Fibroblast of skin of abdomen (primary cell): ENCODE data around the gene TCN2.
"Not testable (repeated sequence)": the region's sequence is repeated elsewhere in the genome, so short reads cannot be mapped to it uniquely, and the experiment has no call there.

Experiments used
- DNase-seq: peaks from one replicate; pipeline ENCODE4 v3.0.0-alpha.2; 2013

The TCN2 gene

DNA sequence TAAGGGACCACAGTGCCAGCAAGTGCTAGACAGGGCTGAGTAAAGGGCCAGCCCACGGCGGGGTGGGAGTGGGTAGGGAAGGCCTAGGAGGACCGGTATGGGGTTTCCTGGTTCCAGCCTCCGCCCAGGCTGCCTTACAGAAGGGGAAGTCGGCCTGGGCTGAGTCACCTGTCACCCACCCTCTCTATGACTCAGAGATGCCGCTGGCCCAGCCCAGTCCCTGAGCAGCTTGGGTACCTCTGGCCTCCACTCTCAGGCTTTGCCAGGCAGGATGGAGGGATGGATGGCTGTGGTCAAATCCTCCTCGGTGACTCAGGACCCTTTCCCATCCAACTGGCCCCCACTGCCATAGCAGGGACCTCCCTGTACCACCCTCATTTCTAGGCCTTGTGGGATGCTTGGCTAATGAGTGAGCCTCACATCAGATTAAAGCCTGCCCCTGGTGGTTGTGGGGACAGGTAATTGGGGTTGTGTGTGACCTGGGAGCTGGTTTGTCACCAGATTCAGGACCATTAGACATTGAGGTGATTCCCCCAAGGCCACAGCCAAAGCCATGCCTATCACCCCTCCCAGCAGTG lies 42.5 kb downstream of the TCN2 start:
- peak; percentile 61 for DNase-seq

DNA sequence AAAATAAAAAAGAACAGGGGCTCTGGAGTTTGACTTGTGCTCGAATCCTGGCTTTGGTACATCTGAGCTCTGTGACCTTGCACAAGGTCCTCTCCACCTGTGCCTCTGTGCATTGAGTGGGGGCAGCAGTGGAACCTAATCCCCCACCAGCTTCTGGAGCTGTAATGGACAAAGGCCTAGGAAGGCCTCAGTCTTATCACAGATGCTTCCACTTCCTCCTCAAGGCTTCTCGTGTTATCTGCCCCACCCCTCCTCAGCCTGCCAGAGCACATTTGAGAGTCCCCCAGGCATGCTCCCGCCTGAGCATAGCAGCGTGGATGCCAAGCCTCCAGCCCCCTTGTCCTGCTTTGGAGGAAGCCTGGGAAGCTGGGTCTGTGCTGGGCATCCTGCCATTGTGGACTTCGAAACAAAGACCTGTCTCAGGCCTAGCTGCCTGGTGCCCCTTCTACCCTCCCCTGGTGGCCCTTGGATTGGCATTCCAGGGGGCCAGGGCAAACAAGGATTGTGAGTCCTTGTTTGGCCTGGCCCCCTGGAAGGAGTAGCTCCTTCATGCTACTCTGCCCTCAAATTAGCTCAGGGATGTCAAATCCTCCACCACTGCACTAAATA lies 43.6 kb downstream of the TCN2 start:
- no peak for DNase-seq

- no peak for DNase-seq
Measured at GRCh38 chr22:30652852-30653251, 45.9 kb downstream of the TCN2 start.

GRCh38 chr22:30654361-30654760 lies 47.4 kb downstream of the TCN2 start:
- no peak for DNase-seq

DNA sequence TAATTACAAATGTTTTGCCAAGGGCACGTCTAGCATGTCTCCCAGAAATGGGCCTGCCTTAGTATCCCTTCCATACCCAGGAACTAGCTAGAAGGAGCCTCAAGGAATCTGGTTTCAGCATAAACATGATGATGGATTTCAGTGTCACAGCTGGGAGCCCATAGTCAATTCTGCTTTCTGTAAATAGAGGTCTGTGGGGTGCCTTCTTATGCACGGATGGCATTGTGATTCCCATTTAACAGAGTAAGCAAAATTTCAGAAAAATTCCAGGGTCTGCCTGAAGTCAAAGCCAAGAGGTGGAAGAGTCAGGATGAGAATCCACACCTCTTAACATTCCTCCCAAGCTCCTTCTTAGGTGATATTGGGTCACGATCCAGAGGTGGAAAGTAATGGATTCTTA lies 48.6 kb downstream of the TCN2 start:
- no peak for DNase-seq

DNA sequence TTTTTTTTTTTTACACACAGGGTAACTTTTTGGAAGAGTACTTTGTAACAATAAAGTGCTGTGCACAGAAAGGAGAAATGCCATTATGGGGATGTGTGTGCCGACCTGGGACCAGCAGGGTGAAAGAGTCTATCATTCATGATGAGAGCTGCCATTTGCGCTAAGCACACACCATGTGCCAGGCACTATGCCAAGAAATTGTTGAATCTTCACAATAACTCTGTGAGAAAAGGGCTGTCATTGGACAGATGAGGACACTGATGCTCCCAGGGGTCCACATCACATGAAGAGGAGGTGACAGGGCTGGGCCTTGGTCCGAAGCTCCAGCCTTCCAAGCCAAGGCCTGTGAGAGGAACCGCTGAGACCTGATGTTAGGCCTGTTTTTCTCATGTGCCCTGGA lies 55.1 kb downstream of the TCN2 start:
- no peak for DNase-seq

DNA sequence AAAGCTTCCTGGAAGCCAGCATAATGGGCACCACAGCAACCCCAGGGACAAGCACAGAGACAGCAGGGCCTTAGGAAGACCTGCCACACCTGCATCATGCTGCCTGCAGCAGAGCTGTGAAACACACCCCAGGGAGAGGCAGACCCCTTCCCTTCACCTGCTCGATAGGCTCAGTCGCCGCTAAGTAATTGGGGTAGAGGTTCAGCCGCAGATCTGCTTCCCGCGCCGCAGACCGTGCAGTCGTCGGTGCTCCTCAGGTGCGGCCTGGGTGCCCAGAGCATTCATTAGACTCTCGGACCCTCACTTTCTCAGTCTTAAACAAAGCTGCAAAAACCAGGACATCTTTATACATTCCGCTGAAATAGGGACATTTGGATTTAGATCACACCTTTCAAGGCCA lies 57.8 kb downstream of the TCN2 start:
- no peak for DNase-seq

DNA sequence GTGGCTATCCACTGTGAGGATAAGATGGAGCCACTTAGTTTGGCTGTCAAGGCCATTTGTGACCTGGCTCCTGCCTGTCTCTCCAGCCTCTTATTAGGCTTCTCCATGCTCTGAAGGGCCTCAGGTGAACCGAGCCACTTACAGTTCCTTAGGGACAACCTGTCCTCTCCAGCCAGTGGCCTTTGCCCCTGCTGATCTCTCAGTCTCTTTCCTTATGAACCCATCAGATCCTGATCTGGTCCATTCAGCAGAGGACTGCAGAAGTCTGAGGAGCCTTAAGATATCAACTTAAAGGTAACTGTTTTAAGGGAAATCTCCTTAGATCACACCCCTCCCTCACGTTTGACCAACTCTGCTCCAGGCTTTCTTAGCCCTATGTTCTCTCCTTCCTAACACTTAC lies 58.3 kb downstream of the TCN2 start:
- DNase-seq: no peak

- DNase-seq: no peak
Measured at GRCh38 chr22:30665786-30666185, 58.8 kb downstream of the TCN2 start.

- DNase-seq: no peak
Measured at GRCh38 chr22:30667107-30667493, 60.1 kb downstream of the TCN2 start.

DNA sequence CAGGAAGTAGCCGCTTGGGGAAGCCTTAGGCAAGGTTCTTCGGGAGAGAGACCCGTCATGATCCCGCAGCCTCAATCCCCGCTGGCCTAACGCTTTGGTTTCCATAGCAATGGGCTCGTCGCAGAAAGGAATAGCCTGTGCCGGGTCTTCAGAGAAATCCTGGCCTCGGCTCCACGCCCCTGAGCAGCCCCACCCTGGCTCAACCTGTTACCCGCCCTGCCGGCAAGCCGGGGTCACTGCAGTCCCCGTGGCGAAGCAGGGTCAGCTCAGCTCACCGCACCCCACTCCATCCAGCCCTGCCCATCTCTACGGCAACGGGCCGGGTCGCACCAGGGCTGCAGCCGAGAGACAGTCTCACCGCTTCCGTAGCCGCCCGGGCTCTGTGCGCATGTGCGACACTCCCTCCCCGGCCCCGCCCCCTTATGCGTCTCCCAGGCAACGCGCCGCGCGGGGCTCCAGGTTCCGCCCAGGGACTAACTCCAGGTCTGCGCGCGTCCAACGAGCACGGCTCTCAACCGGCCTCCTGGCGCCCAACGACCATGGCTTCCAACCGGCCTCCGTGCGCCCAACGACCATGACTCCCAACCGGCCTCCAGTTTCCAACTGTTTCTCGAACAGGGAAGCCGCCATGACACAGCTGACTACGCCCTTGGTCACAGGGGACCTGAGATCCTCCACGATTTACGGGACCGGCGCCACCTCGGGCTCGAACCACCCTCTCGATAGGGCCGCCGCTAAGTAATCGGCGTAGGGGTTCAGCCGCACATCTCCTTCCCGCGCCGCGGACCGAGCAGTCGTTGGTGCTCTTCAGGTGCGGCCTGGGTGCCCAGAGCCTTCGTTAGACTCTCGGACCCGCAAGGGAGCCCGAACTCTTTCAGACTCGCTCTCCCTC lies 60.8 kb downstream of the TCN2 start, which contains the start of gene DUSP18:
Gene DUSP18, minus strand, starts transcription at position 382 of the 892 bp plus-strand sequence. CDS start 3,872 bp downstream, outside the sequence.
- DNase-seq: peak; percentile 86

GRCh38 chr22:30668386-30668710 lies 61.4 kb downstream of the TCN2 start:
- DNase-seq: no peak

DNA sequence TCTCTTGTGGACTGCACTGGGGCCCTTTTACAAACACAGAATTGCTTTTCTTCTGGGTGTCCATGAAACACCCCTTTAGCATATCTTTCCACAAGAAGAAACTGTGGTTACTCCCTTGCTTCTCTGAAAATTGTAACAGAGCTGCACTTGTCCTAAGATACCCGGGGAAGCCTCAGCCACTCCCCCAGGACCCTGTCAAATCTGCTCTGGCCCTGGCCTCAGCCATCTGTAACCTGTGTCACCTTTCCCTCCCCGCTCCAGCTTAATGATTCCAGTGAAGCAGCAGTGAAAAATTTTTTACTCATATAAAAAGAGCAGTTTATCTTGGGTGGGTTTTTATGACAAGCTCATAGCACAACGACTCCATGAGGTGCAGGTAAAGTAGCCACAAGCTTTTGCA lies 64.1 kb downstream of the TCN2 start:
- no peak for DNase-seq

DNA sequence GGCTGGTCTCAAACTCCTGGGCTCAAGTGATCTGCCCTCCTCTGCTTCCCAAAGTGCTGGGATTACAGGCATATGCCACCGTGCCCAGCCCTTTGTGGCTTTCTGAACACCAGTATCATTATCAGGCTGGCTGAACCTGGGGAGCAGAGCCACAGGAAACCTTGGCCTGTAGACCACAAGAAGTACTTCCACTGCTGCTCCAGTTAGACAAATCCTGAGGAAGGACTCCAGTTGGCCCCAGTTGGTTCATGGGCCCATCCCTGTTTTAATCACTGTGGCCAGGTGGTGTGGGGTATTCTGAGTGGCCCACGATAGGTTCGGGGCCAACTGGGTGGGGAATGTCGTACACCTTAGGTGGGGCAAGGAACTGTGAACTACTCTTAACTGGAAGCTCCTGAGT lies 66.2 kb downstream of the TCN2 start:
- DNase-seq: no peak

DNA sequence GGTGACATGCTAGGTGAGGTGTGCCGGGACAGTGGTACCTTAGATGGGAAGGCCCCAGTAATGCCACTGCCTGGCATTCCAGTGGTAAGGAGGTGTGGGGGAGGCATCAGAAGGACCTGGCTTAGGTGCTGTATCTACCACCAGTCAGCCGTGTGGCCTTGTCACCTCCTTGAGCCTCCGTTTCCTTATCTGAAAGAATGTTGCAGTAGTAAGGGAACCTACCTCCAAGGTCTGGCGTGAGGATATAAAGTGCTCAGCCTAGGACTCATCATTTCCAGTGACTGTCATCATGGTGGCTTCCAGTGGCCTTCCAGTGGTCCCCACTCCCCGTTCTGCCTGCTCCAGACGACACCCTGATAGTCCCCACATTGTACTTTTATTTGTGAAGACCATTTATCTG lies 67.5 kb downstream of the TCN2 start:
- DNase-seq: no peak

DNA sequence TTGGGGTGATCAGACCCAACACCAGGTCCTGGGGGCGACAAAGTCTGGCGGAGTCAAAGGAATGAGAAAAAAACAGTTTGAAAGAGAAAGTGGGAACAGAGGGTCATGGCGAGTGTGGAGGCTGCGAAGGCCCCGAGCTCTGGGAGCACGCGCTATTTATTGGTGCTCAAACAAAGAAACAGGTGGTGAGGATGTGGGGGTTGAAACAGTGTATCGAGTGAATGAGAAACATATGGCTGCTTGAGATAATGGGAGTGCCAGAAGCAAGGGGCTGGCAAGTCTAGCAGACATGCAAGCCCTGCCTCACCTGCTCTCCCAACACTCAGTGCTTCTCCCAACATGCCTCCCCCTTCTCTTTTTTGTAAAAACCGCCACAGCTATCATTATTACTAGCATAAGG lies 68.5 kb downstream of the TCN2 start:
- no peak for DNase-seq

- DNase-seq: not testable (repeated sequence)
Measured at GRCh38 chr22:30676565-30676964, 69.6 kb downstream of the TCN2 start.
